Lower lobe of right lung (tissue), 2 donors: ENCODE results near the gene KLRF1. TPM values are rescaled to one million over a fixed set of nuclear protein-coding genes. Genes with fewer than 3 reads are reported as not detected.
"Not testable (repeated sequence)": the region's sequence is repeated elsewhere in the genome, so short reads cannot be mapped to it uniquely, and the experiment has no call there.

Source experiments
- ATAC-seq, 2 donors: fragments of 200-7000 bp; cut with Tn5 transposase; one replicate each; pipeline ENCODE4 v1.9.1; 2020 to 2022; ENCODE audit warnings: mild to moderate bottlenecking in 2 of 2, moderate library complexity in 2 of 2
- DNase-seq: peaks from one replicate; pipeline ENCODE4 v3.0.0-alpha.2; 2020
- H3K27ac ChIP-seq: fragments of 200-600 bp; one replicate; pipeline ENCODE4 v1.8.0; 2022
- H3K27me3 ChIP-seq: fragments of 200-600 bp; one replicate; pipeline ENCODE4 v1.8.0; 2022; ENCODE audit warnings: low read depth
- H3K36me3 ChIP-seq: fragments of 200-600 bp; one replicate; pipeline ENCODE4 v1.8.0; 2022; ENCODE audit warnings: mild to moderate bottlenecking
- H3K4me1 ChIP-seq: fragments of 200-600 bp; one replicate; pipeline ENCODE4 v1.8.0; 2022
- H3K4me3 ChIP-seq: fragments of 200-600 bp; one replicate; pipeline ENCODE4 v1.8.0; 2022; ENCODE audit warnings: mild to moderate bottlenecking
- H3K9me3 ChIP-seq: fragments of 200-600 bp; one replicate; pipeline ENCODE4 v1.8.0; 2022
- intact Hi-C: fragments of 100-400 bp; cut with DNase I; formaldehyde crosslinking; loops from one replicate; pipeline ENCODE4 v1.11.0; 2022
- total RNA-seq: library from RNA; stranded (reverse); fragmentation: NEBNext Ultra II Directional; extraction: Animal tissue kit (Norgen Biotek cat#: 25700); gene quantifications from one replicate; pipeline ENCODE4 v1.2.1, GENCODE V29; 2021
- TF ChIP-seq, protein P1 (sequence below): fragments of 200-600 bp; IDR thresholded peaks from one replicate; pipeline ENCODE4 v1.8.0; 2022; ENCODE audit warnings: antibody characterized with exemption, mild to moderate bottlenecking
- donor health status: DM: no; HTN: yes; CAD: no; lungs with severe emphysema.

KLRF1 gene
- total RNA-seq, 1 donor from 2014 or later: 4.1 TPM

DNA sequence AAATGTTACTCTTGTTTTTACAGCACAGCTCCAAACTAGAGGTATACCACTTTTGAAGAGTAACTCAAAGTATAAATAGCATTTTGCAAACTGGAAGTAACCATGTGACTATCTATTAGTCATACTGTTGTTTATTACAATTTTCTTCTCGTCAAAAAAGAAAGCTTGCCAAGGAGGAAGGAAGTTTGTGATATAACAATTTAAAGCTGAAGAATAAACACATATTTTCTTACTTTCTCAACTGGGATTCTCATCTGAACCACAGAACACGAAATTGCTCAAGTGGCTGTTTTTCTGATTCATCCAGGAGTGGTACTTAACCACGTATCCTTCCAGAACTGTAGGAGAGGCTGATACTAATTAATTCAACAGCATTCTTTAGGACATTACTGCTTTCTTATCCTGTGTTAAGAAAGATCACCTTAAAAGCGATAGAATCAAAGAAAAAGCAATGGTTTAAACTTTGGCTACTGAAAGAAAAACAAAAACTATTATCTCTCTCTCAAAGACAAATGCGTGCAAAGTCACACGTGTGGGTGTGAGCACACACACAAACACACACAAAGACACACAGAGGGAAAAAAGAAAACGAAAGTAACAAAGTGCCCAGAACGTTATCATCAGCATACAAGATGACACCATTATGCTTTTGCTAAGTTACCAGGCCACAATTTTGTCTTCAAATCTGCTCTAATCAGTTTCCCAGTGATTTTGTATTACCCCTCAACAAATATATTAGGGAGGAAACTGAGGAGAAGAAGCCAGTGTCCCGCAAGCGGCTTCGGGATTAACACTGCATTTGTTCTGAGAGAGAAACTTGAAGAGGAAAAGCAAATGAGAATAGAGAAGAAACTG is 42.3 kb downstream of the KLRF1 start, which contains the start of gene CLEC2B:
TSS of gene CLEC2B (minus strand) at position 48 of the 855 bp plus-strand sequence.
- TF ChIP-seq, protein P1, sequence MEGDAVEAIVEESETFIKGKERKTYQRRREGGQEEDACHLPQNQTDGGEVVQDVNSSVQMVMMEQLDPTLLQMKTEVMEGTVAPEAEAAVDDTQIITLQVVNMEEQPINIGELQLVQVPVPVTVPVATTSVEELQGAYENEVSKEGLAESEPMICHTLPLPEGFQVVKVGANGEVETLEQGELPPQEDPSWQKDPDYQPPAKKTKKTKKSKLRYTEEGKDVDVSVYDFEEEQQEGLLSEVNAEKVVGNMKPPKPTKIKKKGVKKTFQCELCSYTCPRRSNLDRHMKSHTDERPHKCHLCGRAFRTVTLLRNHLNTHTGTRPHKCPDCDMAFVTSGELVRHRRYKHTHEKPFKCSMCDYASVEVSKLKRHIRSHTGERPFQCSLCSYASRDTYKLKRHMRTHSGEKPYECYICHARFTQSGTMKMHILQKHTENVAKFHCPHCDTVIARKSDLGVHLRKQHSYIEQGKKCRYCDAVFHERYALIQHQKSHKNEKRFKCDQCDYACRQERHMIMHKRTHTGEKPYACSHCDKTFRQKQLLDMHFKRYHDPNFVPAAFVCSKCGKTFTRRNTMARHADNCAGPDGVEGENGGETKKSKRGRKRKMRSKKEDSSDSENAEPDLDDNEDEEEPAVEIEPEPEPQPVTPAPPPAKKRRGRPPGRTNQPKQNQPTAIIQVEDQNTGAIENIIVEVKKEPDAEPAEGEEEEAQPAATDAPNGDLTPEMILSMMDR: no peak
- ATAC-seq (peak; percentile 84 to 88), DNase-seq (no peak)
- Histone ChIP-seq H3K27ac (peak within 1 kb of the TSS; percentile 91), H3K4me1 (peaks cover 7% of the 10 kb centered on the region), H3K36me3 (no peaks in the 10 kb centered on the region), H3K9me3 (no peaks in the 10 kb centered on the region), H3K4me3 (peak within 1 kb of the TSS; percentile 61), H3K27me3 (no peaks in the 10 kb centered on the region)
- intact Hi-C loops: no loop called here

DNA sequence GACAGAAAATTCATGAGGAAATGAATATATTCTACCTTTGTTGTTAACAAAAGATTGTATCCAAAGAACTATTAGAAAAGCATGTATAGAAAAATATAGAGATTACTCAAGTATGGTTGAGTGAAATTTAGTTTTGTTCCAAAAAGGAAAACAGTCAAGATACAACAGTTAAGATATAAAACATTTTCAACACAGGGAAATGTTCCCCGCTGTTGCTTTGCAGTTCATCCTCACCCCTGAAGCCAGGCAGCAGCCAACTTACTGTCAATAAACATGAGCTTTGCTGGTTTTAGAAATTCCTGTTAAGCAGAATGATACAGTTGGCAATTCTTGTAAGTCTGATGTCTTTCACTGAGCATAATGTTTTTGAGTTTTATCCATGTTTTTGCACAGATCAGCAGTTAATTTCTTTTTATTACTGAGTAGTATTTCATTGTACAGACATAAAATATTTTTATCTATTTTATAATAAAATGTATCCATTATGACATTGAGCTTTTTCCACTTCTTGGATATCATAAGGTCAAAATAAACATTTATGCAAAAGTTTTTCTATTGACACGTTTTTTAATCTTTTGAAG is 43.1 kb downstream of the KLRF1 start:
- TF ChIP-seq, protein P1: no peak
- Histone ChIP-seq H3K9me3 (no peaks in the 10 kb centered on the region), H3K27ac (peak overlapping the region; percentile 91), H3K36me3 (no peaks in the 10 kb centered on the region), H3K27me3 (no peaks in the 10 kb centered on the region), H3K4me3 (peak overlapping the region; percentile 61), H3K4me1 (peaks cover 7% of the 10 kb centered on the region)
- ATAC-seq (no peak), DNase-seq (no peak)
- intact Hi-C loops: no loop called here

DNA sequence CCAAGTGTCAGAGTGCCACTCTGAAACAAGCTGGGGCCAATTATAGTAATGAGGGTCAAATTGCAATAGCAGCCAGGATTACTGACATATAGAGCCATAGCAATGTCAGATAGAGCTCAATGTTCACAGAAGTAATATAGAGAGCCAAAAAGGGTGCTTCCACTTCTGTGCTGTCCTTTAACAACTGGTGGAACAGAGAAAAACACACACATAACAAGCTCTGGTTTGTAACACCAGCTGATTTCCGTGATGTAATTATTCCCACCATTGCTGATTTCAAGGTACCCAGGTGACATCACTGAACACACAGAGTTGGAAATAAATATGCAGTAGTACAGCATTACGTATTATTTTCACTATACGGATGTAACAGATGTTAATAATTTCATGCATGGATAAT is 44.9 kb downstream of the KLRF1 start:
- ATAC-seq: no peak
- Histone ChIP-seq H3K27ac (no peak overlapping the region), H3K4me3 (no peak overlapping the region), H3K9me3 (no peaks in the 10 kb centered on the region), H3K27me3 (no peaks in the 10 kb centered on the region), H3K4me1 (peaks cover 7% of the 10 kb centered on the region), H3K36me3 (no peaks in the 10 kb centered on the region)
- no peak for DNase-seq
- TF ChIP-seq, protein P1: no peak
- intact Hi-C loops: no loop called here

DNA sequence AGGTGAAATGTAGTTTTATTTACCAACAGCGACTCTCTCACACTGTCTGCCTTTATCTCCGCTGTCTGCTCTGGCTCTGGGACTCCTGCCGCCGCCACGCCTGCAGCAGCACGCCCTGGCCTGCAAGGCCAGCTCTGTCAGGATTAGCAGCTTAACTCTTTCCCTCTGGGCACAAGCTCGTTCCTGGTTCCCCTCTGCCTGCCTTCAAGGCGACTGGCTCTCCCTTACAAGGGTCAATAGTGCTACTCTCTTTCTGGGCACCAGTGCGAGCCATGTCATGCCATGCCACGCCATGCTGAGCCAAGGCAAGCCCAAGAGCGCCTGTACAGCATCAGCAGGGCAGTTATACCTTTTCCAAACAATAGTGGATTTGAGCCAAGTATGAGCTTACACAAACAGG is 45.5 kb downstream of the KLRF1 start:
- TF ChIP-seq, protein P1: no peak
- Histone ChIP-seq H3K9me3 (no peaks in the 10 kb centered on the region), H3K27me3 (no peaks in the 10 kb centered on the region), H3K4me3 (no peak overlapping the region), H3K36me3 (no peaks in the 10 kb centered on the region), H3K27ac (no peak overlapping the region), H3K4me1 (peaks cover 7% of the 10 kb centered on the region)
- DNase-seq (no peak), ATAC-seq (no peak)
- intact Hi-C loops: no loop called here

DNA sequence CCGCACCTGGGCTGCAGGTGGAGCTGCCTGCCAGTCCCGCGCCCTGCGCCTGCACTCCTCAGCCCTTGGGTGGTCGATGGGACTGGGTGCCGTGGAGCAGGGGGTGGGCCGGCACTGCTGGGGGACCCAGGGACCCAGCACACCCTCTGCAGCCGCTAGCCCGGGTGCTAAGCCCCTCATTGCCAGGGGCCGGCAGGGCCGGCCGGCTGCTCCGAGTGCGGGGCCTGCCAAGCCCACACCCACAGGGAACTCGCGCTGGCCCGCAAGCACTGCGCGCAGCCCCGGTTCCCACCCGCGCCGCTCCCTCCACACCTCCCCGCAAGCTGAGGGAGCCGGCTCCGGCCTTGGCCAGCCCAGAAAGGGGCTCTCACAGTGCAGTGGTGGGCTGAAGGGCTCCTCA is 48.8 kb downstream of the KLRF1 start:
- ATAC-seq, intact Hi-C loops, H3K4me1 ChIP-seq, DNase-seq, H3K27me3 ChIP-seq, H3K4me3 ChIP-seq, H3K9me3 ChIP-seq, H3K27ac ChIP-seq, H3K36me3 ChIP-seq: not testable (repeated sequence)

DNA sequence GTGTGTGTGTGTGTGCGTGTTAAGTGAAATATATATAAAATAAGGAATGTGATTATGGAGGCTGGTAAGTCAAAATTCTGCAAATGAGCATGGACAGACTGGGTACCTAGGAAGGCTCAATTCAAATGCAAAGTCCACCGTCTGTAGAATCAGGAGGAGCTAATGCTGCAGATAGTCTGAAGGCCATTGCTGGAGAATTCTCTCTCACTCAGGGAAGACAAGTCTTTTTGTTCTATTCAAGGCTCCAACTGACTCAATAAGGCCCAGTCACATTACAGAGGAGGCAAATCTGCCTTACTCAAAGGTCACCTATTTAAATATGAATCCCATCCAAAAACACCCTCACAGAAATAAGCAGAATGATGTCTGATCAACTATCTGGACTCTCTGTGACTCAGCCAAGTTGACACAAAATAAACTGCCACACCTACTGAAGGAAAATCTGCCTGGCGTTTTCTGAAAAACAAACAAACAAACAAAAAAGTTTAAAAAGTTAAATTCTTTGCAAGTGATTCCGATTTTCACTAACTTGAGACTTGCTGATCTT is 53.3 kb downstream of the KLRF1 start:
- no peaks in the 10 kb centered on the region for H3K36me3 ChIP-seq
- DNase-seq (no peak), ATAC-seq (no peak)
- H3K4me3 ChIP-seq: no peak overlapping the region
- intact Hi-C loops: no loop called here
- no peak overlapping the region for H3K27ac ChIP-seq
- H3K9me3 ChIP-seq: no peaks in the 10 kb centered on the region
- no peaks in the 10 kb centered on the region for H3K4me1 ChIP-seq
- TF ChIP-seq, protein P1: no peak
- no peaks in the 10 kb centered on the region for H3K27me3 ChIP-seq
